ENCODE measurements around the gene SUN1.
"Not testable (repeated sequence)": the region's sequence is repeated elsewhere in the genome, so short reads cannot be mapped to it uniquely, and the experiment has no call there.

SUN1 gene

DNA sequence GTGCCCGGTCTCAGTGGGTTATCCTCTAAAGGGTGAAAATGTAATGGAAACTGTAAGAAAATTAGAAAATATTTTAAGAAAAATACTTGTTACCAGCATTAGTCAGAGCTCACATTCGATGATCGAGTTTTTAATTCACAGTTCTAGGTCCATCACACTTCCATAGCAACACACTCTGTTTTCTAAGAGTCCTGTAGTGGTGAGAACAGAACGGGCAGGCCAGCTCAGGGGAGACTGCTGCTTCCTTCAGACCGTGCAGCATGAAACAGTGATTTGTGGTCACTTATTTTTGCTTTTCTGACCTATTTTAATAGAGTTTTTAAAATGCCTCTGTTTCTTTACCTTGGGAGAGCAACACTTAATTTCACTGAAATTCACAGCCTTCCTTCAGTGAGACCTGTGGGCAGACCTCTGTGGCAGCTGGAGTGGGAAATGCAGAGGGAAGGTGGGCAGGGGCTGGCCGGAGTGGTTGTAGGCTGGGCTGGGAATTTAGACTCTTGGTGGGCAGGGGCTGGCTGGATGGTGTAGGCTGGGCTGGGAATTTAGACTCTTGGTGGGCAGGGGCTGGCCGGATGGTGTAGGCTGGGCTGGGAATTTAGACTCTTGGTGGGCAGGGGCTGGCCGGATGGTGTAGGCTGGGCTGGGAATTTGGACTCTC lies 1.5 kb downstream of the SUN1 start:
- in situ Hi-C loops (cut with MboI; ENCODE audit: low sequenced_read_pairs): no loop called here

DNA sequence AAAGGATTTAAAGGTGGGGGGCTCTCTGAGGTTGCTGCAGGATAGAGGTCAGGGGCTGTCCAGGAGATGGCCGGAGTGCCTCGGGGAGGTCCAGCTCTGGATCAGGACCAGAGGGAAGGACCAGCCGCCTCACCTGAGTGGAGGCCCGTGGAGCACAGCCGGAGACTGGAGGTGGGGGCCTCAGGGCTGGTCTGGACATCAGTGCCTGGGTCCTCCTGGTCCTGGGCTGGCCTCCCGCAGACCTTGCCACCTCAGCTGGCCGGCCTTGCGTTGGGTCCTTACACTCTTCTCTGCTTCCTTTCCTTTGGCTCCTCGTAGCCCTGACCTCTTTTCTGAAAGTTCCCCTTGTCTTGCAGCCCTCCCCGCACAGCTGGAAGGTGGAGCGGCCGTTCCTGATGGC lies 2.0 kb downstream of the SUN1 start:
- in situ Hi-C loops (cut with MboI; ENCODE audit: low sequenced_read_pairs): no loop called here

DNA sequence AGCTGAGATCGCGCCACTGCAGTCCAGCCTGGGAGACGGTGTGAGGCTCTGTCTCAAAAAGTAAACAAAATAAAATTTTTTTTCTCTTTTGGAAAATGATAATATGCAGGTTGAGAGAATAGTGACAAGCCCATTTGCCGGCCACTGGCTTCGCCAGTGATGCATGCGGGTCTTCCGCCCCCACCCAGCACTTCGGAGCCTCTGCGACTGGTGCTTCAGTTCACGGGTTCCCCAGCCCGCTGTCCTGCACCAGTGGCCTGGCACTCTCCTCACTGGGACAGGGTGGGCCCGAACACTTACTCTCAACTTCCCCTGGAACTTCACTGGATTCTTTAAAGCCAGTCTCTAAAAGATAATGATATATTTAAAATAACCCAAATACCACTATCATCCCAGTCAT lies 2.7 kb downstream of the SUN1 start:
- in situ Hi-C loops (cut with MboI; ENCODE audit: low sequenced_read_pairs): no loop called here

DNA sequence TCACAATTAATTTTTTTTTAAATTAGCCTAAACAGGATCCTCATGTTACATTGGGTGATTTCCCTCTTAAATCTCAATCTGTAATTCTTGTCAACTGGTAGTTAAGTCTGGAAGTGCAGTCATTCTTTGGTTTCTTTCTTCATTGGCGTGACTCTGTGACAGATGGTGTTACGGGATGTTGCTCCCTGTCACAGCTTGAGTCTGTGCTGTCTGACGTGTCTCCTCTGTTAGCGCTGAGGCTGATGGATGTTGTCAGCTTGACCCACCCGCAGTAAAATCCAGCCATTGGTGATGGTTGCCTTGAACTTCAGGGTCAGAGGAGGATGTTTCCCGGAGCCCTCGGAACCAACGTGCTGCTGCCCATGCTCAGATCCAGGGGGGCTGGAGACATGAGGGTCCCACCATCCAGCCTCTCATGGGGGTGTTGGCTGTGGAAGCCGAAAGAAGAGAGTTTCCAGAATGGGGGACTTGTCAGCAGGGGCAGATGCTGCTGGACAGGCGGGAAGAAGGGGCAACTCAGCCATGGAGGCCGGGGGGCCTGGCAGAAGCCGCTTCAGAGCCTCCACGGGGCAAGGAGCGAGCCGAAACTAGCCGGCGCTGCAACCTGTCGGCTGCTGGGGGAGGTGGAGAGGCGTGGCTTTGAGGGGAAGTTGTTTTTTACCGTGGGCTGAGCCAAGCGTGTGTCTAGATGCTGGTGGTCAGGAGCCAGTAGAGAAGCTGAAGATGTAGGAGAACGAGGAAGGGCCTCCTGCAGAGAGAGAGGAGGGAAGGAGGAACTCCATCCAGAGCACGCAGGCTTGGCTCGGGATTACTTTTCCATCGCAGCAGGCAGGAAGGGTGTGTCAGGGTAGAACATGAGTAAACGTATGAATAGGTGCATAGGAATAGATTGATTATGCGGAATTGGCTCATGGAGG lies 3.5 kb downstream of the SUN1 start:
- in situ Hi-C loops (cut with MboI; ENCODE audit: low sequenced_read_pairs): no loop called here

DNA sequence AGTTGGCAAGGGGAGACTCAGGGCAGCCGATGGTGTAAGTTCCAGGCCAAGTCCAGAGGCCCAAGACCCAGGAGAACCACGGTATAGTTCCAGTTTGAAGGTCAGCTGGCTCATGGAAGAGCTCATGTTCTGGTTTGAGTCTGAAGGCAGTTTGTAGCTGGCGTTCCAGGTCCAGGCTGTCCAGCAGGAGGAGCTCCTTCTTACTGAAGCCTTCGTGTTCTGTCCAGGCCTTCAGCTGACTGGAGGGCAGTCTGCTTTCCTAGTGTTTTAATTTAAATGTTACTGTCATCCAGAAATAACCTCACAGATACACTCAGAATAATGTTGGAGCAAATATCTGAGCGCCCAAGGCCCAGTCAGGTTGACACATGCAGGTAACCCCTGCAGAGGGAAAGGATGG lies 4.2 kb downstream of the SUN1 start:
- in situ Hi-C loops (cut with MboI; ENCODE audit: low sequenced_read_pairs): no loop called here

DNA sequence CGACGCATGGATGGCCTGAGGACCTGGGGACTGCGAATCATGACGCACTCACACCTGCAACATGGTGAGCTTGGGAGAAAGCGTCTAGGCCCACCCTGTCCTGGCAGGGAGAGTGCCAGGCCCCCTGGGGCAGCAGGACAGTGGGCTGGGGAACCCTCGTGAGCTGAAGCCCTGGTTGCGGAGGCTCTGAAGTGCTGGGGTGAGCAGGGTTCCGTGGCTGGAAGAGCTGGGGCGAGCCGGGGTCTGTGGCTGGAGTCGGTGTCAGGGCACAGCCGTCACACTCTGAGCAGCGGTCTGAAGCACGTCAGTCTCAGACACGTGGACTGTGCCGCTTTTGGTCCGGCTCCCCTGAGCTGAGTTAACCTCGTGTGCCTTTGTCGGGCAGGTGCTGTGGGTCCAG lies 4.7 kb downstream of the SUN1 start:
- in situ Hi-C loops (cut with MboI; ENCODE audit: low sequenced_read_pairs): no loop called here

DNA sequence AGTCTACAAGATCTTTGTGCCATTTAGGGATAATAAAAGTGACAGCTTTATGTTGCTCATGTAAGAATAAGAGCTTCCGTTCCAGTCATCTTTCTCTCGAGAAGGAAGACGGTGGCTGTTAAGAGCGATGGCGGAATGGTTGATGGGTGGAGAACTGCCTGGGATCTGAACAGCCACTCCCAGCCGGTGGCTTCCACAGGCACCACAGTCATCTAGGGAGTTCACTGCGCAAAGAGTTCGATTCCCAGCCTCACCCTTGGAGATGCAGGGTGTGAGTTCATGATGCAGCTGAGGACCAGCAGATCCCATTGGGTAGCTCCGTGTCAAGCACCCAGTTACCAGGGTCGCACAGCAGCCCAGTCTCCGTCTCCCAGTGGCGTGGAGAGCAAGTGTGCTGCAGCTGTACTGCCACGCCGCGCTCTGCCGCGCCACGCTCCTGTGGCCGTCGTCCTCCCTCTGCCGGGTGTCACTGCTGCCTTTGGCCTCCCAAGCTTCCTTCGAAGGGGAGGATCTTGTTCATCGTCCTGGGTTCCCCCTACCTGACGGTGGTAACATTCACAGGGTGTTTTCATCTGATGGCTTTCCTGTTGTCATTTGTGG lies 7.8 kb downstream of the SUN1 start:
- in situ Hi-C loops (cut with MboI; ENCODE audit: low sequenced_read_pairs): no loop called here

DNA sequence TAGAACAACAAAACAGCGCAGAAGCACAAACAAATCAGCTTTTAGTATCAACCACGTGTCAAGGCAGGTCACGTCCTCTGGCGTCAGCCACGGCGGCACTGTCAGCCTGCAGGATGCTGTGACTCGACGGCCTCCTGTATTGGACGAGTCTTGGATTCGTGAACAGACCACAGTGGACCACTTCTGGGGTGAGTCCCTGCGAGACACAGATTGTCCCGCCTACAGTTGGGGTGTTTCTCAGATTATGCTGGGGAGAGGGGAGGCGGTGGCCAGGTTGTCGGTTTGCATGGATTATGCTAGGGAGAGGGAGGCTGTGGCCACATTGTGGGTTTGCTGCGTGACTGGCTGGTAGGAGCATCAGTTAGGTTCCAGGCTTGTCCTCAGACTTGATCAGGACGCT lies 9.7 kb downstream of the SUN1 start:
- in situ Hi-C loops (cut with MboI; ENCODE audit: low sequenced_read_pairs): no loop called here

DNA sequence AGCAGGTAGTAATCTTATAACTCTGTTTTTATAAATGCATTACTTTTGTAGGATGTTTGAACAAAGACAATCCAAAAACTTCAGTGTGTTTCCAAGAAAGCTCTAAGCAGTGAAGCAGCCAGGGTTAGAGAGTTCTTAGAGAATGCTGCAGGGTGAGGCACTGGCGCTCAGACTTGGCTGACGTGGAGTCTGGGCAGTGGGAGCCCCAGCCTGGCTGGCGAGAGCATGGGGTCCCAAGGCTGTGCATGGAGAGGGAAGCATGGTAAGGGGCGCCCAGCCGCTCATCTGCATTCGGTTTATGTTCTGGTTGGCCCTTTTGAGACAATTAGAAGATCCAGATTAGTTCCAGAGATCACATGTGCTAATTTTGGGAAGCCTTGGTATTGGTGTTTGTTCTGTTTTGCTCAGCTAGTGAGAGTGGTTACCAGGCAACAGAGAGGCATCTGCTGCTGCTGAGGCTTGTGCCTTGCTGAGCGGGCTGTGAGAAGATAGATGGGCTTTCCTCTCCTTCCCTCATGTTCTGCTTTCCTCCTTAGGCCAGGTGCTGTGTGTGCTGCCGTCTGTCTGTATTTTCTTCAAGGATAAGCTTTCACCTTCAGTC lies 10.3 kb downstream of the SUN1 start:
- in situ Hi-C loops (cut with MboI; ENCODE audit: low sequenced_read_pairs): no loop called here

DNA sequence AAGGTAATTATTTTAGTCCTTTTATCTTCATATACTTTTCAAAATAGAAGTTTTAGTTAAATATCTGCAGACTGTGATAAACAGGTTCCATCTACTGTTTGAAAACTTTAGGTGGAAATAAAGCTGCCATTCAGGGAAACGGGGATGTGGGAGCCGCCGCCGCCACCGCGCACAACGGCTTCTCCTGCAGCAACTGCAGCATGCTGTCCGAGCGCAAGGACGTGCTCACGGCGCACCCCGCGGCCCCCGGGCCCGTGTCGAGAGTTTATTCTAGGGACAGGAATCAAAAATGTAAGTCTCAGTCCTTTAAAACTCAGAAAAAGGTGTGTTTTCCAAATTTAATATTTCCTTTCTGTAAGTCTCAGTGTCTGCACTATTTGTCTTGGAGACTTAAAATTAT lies 11.0 kb downstream of the SUN1 start:
- in situ Hi-C loops (cut with MboI; ENCODE audit: low sequenced_read_pairs): no loop called here

DNA sequence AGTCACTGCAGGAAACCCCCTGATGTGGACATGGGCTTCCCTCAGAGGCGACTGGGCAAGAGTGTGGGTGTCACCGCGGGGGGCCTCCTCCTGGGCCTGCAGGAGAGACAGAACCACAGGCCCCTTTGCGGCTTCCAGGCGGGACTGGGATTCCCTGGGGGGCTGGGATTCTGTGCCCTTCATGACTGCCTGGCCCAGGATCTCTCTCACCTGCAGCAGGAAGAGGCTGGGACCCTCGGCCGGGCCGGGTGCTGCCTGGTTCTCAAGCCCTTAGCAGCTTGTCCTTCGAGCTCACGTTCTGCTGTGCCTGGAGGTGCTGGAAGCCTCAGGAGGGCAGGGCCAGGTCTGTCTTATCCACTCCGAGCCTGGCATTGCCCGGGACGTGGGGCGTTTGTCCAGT lies 11.8 kb downstream of the SUN1 start:
- in situ Hi-C loops (cut with MboI; ENCODE audit: low sequenced_read_pairs): no loop called here

DNA sequence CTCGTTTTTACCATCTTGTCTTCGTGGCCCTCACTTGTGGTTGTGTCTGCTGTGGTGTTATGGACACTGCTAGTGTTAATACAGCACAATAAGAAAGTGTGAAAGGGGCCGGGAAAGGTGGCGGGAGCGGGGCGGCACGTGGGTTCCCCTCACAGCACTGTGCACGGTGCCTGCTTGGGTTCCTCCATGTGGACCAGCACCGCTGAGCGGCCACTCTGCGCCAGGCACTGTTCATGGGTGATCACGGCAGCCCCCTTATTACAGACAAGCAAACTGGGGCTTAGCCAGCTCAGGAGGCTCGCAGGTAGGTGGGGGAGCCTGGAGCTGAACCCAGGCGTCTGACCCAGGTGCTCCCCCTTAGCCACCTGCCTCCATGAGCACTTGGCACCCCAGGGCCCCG lies 12.2 kb downstream of the SUN1 start:
- in situ Hi-C loops (cut with MboI; ENCODE audit: low sequenced_read_pairs): no loop called here

DNA sequence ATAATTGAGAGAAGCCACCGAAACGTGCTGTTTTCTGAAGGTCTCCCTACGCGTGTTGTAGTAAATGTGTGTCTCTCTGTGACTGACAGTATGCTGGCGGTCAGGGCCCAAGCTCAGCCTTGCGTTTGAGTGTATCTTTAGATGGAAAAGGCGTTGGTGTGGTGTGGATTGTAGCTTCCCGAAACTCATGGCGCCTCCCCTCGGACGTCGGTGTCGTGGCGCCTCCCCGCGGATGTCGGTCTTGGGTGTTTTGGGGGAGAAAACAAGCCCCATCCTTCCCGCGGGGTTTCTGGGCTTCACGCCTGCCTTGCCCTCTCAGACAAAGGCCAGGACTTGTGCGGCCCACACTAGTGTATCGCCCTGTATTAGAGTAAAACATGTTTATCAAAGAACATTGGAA lies 12.8 kb downstream of the SUN1 start:
- in situ Hi-C loops (cut with MboI; ENCODE audit: low sequenced_read_pairs): no loop called here

DNA sequence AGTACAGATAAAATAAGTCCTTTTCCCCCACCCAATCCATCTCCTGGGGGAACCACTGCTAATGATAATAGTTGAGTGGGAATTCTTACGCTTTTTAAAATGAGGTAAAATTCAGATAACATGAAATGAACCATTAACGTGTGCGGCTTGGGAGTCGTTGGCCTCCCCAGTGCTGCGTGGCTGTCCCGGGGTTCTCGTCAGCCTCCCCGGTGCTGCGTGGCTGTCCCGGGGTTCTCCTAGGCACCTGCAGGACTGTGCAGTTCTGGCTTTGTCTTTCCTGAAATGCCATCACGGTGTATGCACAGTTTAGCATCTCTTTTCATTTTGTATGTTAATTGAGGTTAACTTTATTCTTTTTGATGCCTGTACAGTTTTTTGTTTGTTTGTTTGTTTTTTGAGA lies 13.5 kb downstream of the SUN1 start:
- in situ Hi-C loops (cut with MboI; ENCODE audit: low sequenced_read_pairs): no loop called here

DNA sequence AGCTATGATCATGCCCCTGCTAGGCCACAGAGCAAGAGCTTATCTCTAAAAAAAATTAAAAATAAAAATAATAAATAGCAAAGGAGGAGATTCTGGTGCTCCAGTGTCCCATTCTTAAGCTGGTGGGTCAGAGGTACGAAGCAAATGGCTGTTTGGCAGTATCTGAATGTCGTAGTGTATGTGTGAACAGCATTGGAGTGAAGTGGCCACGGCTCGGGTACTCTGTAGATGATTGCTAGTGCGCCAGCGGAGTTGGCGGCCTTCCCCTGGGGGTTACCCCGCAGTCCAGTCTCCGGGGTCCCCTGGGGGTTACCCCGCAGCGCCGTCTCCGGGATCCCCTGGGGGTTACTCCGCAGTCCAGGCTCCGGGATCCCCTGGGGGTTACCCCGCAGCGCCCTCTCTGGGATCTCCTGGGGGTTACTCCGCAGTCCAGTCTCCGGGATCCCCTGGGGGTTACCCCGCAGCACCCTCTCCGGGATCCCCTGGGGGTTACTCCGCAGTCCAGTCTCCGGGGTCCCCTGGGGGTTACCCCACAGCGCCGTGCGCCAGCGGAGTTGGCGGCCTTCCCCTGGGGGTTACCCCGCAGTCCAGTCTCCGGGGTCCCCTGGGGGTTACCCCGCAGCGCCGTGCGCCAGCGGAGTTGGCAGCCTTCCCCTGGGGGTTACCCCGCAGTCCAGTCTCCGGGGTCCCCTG lies 14.8 kb downstream of the SUN1 start:
- in situ Hi-C loops (cut with MboI; ENCODE audit: low sequenced_read_pairs): not testable (repeated sequence)

DNA sequence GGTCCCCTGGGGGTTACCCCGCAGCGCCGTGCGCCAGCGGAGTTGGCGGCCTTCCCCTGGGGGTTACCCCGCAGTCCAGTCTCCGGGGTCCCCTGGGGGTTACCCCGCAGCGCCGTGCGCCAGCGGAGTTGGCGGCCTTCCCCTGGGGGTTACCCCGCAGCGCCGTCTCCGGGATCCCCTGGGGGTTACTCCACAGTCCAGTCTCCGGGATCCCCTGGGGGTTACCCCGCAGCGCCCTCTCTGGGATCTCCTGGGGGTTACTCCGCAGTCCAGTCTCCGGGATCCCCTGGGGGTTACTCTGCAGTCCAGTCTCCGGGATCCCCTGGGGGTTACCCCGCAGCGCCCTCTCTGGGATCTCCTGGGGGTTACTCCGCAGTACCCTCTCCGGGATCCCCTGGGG lies 15.5 kb downstream of the SUN1 start:
- in situ Hi-C loops (cut with MboI; ENCODE audit: low sequenced_read_pairs): not testable (repeated sequence)

DNA sequence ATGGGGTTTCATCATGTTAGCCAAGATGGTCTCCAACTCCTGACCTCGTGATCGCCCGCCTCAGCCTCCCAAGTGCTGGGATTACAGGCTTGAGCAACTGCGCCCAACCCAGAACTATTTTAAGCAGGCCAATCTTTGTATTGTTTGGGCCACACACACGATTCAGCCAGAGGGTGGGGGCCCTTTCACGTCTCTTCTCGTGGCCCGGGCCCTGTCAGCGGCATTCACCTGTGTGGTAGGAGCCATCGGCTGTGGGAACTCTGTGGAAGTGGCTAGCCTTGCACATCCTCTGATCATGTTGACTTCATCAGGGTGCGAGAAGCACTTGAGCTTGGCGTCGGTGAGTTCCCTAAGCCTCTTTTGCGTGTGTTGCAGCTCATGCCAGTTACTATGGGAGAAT lies 16.9 kb downstream of the SUN1 start:
- in situ Hi-C loops (cut with MboI; ENCODE audit: low sequenced_read_pairs): no loop called here

DNA sequence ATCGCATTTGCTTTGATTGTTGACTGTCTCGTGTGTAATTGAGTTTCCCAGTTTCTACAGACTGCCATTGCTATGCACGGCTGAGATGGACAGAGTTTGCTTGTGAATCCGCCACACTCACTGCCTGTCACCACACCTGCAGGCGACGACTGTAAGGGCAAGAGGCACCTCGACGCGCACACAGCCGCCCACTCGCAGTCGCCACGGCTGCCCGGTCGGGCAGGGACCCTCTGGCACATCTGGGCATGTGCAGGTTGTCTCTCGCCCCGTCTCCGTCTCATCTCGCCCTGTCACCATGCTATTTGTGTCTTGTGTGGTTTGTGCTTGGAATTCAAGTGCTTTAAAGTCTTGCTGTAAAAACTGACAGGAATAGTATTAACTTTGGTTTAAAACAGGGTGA lies 17.5 kb downstream of the SUN1 start:
- in situ Hi-C loops (cut with MboI; ENCODE audit: low sequenced_read_pairs): no loop called here

DNA sequence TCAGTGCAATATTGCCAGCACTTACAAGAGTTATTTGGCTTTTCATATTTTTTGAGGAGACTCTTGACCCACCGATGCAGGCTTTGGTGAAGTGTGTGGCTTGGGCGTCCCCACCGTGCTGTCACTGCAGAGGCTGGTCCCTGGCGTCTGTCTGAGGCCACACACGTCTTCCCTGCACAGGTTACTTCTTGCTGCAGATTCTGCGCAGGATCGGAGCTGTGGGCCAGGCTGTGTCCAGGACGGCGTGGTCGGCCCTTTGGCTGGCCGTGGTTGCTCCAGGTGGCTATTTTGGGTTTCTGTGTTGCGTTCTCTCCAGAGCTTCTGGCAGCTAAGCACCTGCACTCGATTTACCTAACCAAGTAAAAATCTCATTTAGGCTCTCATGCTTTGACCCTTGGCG lies 18.9 kb downstream of the SUN1 start:
- in situ Hi-C loops (cut with MboI; ENCODE audit: low sequenced_read_pairs): no loop called here

DNA sequence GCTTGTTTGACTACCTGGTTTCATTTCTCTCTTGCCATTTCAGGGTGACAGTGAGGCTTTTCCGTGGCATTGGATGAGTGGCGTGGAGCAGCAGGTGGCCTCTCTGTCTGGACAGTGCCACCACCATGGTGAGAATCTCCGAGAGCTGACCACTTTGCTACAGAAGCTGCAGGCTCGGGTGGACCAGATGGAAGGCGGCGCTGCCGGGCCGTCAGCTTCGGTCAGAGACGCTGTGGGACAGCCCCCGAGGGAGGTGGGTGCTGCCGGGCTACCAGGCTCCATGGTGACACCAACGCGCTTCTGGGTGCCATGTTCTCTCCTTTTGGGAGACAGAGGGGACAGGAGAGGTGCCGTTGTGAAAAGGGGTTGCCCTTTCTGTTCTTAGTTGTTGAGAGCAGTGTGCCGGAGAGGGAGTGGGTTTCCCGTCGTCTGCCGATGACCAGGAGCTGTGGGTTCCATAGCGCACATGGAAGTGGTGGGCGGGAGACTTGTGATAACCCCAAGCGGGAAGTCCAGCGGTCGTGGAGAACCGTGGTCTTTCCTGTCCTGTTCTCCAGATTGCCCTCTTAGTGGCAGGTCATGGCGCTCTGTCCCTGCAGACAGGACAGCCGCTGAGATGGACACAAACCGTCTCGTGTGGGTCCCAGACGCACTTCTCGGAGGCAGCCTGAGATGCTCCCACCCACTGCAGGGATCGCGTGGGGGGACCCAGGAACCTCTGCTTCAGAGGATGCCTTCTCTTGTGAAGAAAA lies 21.3 kb downstream of the SUN1 start:
- in situ Hi-C loops (cut with MboI; ENCODE audit: low sequenced_read_pairs): no loop called here
